GM18868 (cell line): ENCODE measurements around the gene ABCA7.

ENCODE experiments used
- ATAC-seq: cut with Tn5 transposase; IDR thresholded peaks from one replicate; pipeline ENCODE4 v1.9.1; 2021; ENCODE audit warnings: mild to moderate bottlenecking, moderate library complexity; ENCODE audit not compliant: unreplicated experiment

The ABCA7 gene

GRCh38 chr19:1068009-1069001 is 28.4 kb downstream of the ABCA7 start:
- ATAC-seq: no peak

DNA sequence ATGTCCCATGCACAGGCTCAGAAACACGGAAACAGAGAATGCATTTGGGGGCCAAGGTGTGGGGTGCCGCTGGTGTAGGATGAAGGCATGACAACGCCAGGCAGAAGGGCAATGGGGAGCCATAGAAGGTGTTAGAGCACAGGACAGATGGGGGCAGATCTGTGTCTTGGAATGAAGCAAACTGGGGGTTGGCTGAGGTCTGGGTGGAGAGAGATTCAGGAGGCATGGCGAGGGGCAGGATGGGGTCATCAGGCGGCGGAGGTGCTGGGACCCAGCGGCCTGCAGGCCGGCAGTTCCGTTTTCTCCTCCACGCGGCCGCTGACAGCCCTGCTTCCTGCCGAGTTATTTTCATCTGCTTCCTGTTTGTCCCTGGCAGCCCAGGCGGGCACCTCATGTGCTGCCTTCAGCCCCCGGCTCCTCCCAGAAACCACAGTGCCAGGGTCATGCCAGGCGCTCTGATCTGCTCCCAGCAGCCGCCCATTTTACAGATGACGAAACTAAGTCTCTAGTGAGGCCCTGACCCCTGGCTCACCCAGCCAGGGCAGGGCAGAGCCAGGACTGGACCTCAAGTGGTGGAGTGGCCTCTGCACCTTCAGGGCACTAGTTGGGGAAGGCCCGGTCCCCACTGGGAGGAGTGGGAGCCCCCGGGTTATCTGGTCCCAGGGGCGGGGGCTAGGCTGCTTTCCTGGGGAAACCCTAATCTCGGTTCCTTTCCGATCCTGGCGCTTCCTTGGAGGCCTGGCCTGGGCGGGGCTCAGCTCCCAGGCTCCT is 29.3 kb downstream of the ABCA7 start:
- no peak for ATAC-seq

- no peak for ATAC-seq
Measured at GRCh38 chr19:1070576-1070930, 30.6 kb downstream of the ABCA7 start.

GRCh38 chr19:1070931-1071791 is 31.3 kb downstream of the ABCA7 start:
- no peak for ATAC-seq

DNA sequence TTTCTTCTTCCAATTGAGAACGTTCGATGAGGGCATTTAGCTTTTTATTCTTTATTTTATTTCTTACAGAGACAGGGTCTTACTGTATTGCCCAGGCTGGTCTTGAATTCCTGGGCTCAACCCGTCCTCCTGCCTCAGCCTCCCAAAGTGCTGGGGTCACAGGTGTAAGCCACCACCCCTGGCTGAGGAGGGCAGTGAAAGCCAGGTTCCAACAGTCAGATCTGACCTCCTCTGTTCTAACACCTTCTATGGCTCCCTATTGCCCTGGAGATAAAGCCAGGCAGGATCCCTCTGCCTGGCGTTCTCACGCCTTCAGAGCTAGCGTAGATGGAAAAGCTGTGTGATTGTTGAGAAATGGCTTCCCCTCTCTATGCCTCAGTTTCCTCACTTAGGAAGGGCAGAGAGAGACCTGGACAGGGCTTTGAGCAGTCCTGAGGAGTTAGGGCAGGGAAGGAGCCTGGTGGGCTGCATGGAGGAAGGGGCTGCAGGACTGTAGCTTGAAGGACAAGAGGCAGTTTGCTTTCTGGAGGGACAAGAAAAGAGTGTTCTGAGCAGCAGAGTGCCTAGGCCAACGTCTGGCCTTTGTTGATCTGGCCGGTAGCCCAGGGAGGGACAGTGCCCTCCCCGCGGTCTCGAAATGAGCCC is 32.6 kb downstream of the ABCA7 start:
- ATAC-seq: no peak

DNA sequence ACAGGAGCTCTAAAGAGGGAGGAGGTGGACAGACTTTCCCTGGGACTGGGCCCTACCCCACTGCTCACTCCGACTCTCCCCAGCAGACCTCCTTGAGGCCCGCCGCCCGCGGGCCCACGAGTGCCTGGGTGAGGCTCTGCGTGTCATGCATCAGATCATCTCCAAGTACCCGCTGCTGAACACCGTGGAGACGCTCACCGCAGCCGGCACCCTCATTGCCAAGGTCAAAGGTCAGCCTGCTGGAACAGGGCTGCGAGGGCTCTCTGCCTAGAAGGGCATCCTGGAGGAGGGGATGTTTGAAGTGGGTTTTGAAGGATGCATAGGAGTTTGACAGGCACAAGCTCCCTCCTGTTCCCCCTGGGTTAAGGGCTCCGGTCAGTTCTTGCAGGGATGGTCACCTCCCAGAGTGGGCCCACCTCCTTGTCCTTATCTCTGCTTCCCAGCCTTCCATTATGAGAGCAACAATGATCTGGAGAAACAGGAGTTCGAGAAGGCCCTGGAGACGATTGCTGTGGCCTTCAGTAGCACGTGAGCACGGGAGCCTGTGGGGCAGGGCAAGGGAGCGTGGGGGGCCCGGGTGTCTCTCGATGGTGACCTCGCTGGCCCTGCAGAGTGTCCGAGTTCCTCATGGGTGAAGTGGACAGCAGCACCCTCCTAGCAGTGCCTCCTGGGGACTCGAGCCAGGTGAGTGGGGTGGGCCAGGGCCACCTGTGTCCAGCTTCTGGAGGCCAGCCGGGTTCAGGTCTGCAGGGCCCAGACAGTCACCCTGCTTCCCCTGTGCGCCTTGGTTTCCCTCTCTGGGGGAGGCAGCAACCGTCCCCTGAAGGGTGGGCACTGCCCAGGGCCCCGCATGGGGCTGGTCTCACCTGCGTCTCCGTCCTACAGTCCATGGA is 33.4 kb downstream of the ABCA7 start:
- ATAC-seq: no peak

- ATAC-seq: no peak
Measured at GRCh38 chr19:1073956-1074517, 34.1 kb downstream of the ABCA7 start.

DNA sequence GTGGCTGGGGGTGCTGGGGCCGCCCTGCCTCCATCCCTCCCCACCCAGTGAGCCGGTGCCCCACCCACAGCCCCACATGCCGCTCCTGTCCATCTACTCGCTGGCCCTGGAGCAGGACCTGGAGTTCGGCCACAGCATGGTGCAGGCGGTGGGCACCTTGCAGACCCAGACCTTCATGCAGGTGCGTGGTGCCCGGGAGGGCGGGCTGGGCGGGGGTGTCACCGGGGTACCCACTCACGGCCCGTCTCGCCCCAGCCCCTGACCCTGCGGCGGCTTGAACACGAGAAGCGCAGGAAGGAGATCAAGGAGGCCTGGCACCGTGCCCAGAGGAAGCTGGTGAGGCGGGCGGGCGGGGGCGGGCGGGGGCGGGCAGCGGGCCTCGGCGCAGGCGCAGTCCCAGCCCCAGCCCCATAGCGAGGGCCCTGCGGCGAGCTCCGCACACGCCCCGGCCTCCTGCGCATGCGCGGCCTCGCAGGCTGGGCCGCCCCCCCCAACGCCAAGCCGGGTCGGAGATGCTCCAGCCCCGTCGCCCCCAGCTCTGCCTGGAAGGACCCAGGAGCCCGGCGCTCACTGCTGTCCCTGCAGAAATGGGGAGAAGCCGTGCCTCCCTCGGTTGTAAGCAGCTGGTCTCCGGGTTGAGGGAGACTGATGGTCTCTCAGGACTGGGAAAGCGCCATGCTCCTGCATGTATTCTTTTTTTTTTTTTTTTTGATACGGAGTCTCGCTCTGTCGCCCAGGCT is 34.8 kb downstream of the ABCA7 start:
- no peak for ATAC-seq

GRCh38 chr19:1076046-1076386 is 36.1 kb downstream of the ABCA7 start:
- no peak for ATAC-seq

GRCh38 chr19:1076951-1077350 is 37.0 kb downstream of the ABCA7 start:
- peak; percentile 69 for ATAC-seq

GRCh38 chr19:1079566-1080111 is 39.7 kb downstream of the ABCA7 start:
- no peak for ATAC-seq

DNA sequence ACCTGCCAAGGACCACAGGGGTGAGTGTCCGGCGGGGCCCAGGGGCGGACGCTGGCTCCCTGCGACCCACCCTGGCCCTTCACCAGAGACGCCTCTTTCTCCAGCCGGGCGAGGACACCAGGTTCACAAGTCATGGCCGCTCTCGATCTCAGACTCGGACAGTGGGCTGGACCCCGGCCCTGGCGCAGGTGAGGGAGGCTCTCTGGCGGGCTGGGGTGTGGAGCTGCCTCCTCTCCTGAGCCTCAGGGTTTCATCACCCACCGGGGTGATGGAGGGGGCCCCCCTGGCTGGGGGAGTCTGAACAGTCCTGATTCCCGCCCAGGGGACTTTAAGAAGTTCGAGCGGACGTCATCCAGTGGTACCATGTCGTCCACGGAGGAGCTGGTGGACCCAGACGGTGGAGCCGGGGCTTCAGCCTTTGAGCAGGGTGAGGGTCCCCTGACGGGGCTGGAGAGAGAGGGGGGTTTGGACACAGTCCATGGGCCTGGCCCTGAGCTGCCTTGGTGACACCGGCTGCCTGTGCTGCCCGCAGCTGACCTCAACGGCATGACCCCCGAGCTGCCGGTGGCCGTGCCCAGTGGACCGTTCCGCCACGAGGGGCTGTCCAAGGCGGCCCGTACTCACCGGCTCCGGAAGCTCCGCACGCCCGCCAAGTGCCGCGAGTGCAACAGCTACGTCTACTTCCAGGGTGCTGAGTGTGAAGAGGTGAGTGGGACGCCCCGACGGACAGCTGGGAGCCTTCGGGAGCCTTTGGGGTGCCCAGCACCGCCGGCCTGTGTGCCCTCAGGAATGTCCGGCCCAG is 40.7 kb downstream of the ABCA7 start:
- no peak for ATAC-seq

GRCh38 chr19:1081301-1082164 is 41.6 kb downstream of the ABCA7 start:
- no peak for ATAC-seq

DNA sequence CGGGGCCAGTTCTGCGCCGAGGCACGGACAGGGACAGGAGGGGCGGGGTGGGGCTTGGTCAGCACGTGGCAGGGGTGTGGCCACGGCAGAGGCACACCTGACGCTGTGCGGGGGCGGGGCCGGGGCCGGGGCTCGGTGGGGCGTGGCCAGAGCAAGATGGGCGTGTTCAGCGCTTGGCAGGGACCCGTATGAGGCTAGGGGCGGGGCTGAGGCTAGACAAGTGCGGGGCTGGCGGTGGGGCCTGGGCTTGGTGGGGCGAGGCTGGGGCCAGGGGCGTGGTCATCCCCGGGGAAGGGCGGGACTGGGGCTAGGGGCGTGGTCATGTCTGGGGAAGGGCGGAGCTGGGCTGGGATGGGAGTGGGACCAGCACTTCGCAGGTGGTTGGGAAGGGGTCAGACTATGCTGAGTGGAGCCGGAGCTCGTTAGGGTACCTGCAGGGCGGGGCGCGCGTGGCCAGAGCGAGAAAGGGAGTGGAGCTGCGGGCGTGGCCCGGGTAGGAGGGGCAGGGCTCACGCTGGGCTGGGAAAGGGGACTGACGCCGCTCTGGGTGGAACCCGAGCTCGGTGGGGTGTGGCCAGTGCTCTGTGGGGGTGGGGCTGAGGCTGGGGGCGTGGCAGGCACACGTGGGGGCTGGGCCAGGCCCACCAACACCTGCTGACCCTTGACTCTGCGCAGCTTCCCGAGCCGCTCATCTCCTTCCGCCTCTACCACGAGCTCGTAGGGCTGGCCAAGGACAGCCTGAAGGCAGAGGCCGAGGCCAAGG is 42.4 kb downstream of the ABCA7 start:
- no peak for ATAC-seq

GRCh38 chr19:1082928-1083816 is 43.3 kb downstream of the ABCA7 start:
- ATAC-seq: no peak
